ENCODE measurements around the gene PIEZO1.
A peak's percentile ranks its signal among the peaks of the same experiment; 100 is the strongest.

Gene PIEZO1

GRCh38 chr16:88749358-88749757 lies 35.7 kb downstream of the PIEZO1 start:
- DNase-seq (ENCODE audit: low read depth), result no peak

DNA sequence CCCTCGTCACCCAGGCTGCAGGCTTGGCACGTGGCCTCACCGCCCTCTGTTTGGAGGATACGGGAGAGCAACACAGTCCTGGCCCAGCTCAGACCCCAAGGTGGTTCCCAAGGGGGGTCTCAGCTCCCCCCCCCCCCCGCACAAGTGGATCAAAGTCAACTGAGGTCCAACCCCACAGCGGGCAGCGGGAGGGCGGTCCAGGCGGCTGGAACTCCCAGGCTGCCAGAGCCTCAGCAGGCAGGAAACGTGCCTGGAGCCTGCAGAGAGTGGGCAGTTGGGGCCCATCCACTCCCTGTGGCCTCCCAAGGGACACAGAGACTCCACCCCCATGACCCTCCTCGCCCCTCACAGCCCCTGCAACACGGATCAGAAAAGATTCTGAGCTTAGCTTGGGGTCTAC lies 36.7 kb downstream of the PIEZO1 start:
- DNase-seq (ENCODE audit: low read depth), result no peak

- peak; percentile 23 for DNase-seq (ENCODE audit: low read depth)
These were observed 37.3 kb downstream of the PIEZO1 start for GRCh38 chr16:88747588-88748301.

DNA sequence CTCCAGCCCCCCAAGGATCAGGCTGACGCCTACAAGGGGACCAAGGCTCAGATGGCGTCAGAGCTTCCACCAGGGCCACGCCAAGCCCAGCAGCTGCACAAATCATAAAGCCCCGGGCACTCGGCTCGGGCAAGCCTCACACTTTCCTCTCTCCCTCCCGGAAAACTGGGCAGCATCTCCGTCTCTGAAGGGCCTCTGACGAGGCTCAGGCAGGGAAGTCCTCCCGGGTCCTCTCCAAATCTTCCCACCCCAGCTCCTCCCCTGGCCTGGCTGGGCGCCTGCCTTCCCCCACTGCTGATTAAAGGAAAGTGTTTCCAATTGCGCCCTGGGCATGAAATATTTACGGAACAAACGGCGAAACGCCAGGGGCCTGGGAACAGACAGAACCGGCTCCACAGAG lies 38.5 kb downstream of the PIEZO1 start:
- DNase-seq (ENCODE audit: low read depth), result no peak

DNA sequence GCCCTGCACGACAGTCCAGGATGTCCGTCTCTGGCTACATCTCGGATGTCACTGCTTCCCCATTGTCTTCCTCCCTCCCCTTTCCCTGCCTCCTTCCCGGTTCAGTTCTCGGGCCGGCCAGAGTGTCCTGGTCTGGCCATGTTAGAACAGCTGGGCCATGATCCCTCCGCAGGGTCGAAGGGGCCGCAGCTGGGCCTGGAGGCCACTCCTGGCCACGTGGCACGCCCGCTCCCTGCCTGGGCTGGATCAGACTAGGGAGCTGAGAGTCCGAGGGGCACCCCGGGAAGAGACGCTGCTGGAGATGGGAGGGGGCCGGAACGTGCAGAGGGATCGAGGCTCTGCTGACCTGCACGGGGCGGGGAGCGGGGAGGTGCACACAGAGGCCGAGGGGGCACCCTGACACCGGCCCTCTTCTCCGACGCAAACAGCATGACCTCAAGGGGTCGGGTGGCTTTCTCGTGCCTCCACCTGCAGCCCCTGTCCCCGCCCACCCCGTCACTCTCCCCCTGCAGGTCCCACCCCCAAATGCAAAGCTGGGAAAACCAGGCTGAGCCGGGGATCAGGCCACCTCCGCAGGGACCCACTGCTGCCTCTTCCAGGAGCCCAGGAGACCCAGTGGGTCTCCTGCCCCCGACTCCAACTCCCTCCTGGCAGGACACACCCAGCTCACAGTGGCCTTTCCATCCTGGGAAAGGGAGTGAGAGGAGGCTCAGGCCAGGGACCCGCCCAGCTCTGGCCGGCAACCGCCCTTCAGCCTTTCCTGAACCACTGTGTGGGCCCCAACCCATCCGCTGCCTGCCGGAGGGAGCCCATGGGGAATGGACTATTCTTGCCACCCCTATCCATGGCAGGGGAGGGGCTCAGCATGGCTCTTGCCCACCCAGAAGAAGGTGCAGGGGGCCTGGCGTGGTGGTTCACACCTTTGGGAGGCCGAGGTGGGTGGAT lies 40.2 kb downstream of the PIEZO1 start:
- DNase-seq (ENCODE audit: low read depth), result no peak

- DNase-seq (ENCODE audit: low read depth), result peak; percentile 54
These were observed 41.1 kb downstream of the PIEZO1 start for GRCh38 chr16:88743693-88744576.

DNA sequence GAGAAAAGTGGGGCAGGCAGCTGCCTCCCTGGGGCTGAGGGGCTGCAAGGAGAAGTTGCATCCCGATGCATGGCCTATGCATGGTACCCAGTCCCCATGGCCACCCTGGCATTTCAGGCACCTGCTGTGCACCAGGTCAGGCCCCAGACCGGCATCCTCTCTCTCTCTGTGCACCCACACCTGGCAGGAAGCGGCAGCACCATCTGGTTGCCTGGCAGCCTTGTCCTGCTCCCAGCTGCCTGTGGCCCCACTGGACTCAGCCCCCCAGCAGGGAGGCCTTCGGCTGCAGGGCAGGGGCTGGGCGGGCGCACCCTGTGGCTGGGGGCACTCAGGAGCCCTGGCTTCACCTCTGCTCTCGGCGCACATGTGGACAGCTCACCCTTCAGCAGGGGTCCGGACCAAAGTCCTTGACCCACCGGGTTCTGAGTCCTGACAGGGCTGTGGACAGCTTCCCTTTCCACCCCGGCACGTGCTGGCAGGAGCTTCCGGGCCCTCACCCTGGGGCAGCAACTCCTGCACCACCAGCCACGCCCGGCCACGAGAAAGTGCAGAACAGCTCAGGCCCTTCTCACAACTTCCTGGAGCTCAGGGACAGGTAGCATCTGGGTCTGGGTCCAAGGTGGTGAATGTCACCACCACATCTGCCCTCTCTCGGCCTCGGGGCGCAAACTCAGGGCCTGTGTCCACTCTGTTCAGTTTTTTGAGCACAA lies 42.0 kb downstream of the PIEZO1 start:
- no peak for DNase-seq (ENCODE audit: low read depth)

DNA sequence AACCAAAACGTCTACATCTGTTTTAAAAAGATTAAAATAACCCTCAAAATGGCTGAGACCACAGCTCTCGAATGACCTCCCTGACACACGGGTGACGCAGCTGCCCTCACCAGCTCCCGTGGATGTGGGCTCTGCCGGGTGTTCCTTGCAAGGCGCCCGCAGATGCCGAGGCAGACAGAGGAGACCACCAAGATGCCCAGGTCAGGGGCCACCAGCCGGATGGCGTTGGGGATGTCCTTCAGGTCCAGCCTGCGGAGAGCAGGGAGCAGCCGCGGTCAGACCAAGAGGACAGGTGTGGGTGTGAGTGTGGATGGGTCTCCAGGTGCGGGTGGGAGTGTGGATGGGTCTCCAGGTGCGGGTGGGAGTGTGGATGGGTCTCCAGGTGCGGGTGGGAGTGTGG lies 43.7 kb downstream of the PIEZO1 start:
- no peak for DNase-seq (ENCODE audit: low read depth)

- no peak for DNase-seq (ENCODE audit: low read depth)
These were observed 44.3 kb downstream of the PIEZO1 start for GRCh38 chr16:88740727-88741055.

DNA sequence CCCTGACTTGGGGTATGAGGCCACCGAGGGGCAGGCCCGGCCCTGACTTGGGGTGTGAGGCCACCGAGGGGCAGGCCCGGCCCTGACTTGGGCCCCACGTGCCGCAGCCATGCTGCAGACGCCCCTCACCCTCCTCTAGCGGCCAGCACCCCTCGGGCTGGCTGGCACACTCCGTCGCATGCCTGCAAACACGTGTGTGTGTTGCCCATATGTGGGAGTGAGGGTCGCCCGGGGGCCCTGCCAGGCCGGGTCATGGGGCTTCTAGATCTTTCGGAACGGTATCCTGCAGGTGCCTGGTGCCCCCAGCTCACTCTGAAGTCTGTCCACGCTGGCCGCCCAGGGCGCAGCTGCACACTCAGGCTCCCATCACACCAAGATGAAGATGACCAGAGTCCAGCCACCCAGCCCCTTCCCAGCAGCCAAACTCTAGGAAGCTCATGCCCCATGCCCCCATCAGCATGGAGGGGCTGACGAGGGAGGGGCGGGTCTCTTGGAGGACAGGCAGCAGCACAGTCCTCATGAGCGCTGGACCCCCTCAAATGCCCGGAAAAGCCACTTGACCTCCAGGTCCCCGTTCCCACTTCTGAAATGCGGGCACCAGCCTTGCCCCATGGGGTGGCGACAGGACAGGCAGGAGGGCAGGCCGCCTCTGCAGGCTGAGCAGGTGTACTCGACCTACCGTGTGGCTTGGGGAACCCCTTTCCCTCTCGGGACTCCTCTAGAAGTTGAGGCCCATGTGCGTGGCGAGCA lies 44.9 kb downstream of the PIEZO1 start:
- DNase-seq (ENCODE audit: low read depth), result no peak

GRCh38 chr16:88739139-88739976 lies 45.7 kb downstream of the PIEZO1 start:
- DNase-seq (ENCODE audit: low read depth), result no peak

GRCh38 chr16:88738151-88739084 lies 46.6 kb downstream of the PIEZO1 start:
- DNase-seq (ENCODE audit: low read depth), result no peak

DNA sequence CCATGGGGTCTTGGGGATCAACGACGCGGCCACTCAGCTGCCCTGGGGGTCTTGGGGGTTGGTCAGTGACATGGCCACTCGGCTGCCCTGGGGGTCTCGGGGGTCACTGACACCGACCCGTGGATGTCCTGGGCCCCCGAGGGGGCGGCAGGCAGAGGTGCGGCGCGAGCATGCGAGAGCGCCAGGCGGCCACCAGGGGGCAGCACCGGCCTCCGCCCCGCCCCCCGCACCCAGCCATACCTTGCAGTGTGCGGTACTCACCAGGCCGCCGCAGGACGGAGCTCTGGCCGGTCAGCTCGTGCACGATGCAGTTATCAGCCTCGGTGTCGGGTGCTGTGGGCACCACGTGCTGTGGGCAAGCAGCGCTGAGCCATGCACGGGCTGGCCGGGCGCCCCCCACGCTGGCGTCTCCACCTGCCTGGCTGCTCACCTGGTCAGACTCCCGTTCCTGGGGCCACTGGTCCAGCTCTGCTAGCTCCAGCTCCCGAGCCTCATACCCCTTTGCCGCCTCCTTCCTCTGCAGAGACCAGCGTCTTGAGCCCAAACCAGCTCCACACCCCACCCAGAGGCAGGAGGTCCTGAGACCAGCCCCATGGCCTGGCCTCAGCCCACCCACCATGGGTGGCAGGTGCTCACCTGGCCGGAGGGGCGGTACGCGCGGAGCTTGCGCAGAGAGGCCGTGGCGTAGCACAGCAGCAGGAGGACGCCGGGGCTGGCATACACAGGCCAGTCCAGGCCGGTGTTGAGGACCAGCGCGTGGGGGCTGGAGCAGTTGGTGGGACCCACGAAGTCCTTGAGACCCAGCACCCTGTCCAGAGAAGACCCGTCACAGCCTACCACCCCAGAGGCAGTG lies 47.5 kb downstream of the PIEZO1 start:
- DNase-seq (ENCODE audit: low read depth), result peak; percentile 72

DNA sequence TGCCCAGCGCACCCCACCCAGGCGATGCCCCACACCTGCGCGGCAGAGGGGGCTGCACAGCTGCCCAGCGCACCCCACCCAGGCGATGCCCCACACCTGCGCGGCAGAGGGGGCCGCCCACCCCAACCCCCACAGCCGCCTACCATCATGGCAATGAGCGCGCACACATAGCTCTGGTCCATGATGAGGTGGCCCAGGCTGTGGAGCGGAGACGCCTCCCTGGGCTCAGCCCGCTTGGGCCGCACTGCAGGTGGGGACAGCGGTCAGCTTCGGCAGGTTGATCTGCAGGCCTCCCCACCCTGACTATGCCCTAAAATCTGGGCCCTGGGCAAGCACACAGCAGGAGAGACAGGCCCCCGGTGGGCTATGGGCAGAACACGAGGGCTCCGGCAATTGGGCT lies 48.5 kb downstream of the PIEZO1 start:
- DNase-seq (ENCODE audit: low read depth), result no peak

DNA sequence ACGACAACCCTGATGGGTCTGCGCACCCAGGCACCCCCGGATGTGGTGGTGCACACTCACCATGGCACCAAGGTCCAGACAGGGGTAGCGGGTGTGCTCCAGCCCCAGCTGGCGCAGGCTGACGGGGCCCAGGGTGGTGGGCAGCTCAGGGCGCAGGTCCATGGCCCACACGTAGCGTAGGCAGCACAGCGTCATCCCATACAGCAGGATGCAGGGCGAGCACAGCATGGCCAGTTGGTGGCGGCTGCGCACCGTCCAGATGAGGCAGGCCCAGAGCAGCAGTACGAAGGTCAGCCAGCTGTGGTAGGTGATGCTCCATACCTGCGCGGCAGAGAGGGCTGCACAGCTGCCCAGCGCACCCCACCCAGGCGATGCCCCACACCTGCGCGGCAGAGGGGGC lies 48.9 kb downstream of the PIEZO1 start:
- DNase-seq (ENCODE audit: low read depth), result no peak

DNA sequence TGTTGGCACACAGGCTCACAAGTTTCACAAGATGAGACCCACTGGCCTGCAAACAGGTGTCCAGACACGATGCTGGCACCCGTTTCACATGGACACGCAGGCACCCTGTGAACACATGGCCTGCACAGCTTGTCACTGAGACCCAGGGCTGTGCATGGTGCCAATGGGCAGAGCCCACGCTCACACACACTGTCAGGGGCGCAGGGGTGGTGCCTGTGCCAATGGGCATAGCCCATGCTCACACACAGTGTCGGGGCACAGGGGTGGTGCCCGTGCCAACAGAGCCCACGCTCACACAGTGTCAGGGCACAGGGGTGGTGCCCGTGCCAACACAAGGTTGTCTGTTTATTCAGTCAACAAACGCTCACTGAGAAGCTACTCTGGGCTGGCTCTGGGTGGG lies 49.4 kb downstream of the PIEZO1 start:
- DNase-seq (ENCODE audit: low read depth), result no peak

DNA sequence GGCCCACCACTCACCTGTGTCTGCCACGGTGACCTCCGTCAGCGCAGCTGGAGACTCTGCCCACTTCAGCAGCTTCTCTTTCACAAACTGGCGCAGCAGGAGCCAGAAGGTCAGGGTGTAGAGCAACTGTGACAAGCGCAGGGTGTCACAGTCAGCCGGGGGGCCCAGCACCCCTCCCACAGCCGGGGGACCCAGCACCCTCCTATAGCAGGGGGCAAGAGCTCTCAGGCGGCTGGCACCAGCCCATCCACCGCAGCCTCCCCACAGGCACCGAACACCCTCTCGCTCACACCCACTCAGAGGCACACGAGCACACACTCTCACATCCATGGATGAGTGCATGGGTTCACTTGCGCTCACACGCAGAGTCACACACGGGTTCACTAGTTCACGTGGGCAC lies 49.9 kb downstream of the PIEZO1 start:
- DNase-seq (ENCODE audit: low read depth), result no peak

DNA sequence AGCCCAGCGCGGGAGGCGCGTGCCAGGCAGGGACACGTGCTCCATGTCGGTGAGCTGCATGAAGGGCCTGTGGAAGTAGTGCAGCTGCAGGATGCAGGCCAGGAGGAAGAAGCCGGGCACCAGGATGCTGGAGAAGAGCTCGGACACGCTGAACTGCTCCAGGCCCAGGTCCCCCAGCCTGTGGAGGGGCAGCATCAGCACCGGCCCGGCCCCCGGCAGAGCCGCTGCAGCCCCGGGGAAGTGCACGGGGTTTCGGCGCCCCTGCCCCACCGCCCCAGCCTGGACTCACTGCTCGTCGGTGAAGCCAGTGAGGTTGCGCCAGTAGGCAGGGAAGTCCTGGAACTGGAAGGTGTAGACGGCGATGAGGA lies 50.7 kb downstream of the PIEZO1 start:
- no peak for DNase-seq (ENCODE audit: low read depth)
